ENCODE measurements around the gene GTF2F2.
"Not testable (repeated sequence)": the region's sequence is repeated elsewhere in the genome, so short reads cannot be mapped to it uniquely, and the experiment has no call there.

The GTF2F2 gene

DNA sequence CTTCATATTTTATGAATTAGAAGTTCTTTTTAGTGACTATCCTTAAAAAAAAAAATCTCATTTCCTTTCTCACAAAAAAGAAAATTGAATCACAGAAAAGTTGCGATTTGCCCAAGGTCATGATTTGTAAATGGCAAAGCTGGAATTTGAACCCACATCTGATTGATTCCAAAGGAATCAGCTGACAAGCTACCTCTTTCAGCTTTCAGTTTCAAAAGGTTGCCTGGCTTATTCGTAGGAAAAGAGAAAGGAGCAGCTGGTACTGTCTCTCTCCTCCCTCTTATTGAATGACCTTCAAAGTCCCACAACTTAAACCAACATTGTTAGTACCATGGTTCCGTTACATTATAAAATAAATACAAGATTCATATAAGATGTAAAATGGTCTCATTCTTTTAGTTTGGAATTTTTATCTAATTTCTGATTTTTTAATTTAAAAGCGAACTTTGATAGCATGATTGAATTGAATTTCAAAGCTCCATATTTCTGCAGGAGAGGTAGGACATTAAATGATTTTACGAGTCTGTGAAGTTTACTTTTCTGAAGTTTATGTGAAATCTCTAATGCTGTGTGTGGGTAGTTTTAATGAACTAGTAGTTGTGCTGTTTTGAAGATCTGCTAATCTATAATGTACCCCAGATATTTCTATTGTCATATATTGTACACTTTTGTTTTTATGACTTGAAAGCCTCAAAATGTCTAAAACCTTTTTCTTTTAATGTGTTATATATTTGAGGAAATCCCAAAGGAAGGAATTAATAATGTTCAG is 99.0 kb downstream of the GTF2F2 start:
- DNase-seq: no peak

DNA sequence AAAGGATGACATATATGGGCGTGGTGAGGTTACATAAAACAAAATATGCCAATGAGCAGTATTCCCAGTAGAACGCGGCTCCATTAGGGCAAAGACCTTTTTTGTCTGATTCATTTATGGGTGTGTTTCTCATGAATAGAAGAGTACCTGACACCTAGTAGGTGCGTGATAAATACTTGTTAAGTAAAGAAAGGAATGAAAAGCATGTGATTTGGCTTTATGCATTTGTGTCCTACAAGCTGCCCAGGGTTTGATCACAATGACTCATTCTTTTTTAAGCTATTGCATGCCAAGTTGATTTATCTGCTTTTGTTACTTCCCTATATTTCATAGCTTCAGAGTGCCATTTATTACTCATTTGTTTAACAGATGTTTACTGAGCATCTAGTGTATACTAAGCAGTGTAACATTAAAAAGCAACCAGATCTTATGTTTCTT is 99.6 kb downstream of the GTF2F2 start:
- DNase-seq: no peak

DNA sequence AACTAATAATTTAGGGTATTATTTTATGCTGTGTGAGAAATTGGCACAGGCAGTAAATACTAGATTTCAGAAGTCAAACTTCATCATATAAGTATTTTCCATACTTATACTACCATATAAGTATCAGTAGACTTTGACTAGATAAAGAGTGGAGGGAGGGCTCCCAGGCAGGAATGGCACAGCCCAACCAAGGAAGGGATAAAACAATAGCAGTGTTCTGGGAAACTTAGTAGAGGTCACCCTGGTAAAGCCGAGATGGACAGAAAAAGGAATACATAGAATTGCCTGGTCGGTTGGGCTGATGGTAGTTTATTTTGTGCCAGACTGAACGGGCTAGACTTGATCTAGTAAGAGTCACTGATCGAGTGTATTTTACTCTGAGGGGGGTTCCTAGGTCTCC is 100.1 kb downstream of the GTF2F2 start:
- DNase-seq: no peak

DNA sequence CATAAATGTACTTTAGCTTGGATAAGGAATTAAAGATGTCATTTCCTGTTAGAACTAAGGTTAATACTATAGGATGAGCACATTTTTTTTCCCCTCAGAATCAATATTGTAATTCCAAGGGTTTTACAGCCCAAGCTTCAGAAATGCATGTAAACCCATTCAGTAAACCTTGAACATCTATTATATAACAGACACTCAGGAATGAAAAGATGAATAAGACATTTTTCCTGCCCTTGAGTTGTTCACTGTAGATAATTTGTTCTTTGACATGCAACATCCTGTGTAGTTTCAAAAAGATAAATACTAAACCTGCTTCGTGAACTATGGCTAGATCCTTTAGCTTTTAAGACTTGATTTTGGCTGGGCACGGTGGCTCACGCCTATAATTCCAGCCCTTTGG is 102.2 kb downstream of the GTF2F2 start:
- DNase-seq: no peak

DNA sequence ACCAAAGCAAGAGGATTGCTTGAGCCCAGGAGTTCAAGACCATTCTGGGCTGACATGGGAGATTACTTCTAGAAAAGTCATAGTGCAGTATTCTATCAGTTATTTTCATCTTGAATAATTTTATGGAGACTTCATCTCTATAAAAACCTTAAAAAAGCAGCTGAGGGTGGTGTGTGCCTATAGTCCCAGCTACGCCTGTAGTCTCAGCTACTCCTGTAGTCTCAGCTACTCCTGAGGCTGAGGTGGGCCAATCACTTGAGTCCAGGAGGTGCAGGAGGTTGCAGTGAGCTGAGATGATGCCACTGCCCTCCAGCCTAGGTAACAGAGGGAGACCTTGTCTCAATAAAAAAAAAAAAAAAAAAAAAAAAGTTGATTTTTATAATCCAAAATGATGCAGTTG is 102.6 kb downstream of the GTF2F2 start:
- no peak for DNase-seq

DNA sequence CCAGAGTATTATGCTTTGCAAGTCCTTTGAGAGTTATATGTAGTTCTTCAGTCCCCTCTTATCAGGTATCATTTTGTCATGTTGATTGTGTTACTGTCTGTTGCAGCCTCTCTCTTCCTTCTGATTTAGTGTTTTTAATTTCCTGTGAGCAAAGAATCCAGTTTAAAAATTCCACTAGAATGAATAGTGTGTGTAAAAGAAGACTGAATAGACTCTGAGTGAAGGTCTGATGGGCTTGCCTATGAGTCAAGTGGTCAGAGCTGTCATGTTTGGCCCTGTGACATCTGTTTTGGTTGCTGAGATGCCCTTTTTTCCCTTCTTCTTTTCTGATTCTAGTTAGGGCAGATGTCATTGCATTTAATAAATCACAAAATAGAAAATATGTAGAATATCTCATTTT is 103.9 kb downstream of the GTF2F2 start:
- DNase-seq: no peak

DNA sequence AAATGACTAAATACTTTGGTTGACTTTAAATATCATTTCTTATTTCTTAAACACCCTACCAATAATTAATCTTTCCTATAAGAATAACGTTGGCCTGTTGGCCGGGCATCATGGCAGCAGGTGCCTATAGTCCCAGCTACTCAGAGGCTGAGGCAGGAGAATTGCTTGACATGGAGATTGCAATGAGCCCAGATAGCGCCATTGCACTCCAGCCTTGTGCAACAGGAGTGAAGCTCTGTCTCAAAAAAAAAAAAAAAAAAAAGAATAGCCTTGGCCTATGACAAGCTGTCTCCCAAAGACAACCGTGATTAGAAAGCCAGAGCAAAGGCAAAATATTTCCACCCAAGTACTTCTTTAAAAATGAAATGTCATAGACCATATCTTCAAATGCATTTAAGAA is 105.1 kb downstream of the GTF2F2 start:
- DNase-seq: no peak

DNA sequence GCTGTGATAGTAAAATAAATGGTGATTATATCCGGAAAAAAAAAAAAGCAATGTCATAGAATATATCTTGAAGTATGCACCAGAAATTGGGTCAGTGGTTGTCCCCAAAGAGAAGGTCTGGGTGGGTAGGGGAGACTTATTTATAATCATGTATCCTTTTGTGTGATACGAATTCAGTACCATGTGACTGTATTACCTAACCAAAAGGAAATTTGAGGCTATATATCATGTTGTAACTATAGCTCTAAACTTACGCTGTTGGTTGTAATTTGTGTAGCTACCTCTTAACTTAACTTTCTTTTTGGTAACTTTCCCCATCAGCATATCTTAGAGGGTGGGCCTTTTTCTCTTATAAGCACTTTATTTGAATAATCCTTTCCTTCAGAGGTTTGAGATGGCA is 105.7 kb downstream of the GTF2F2 start:
- DNase-seq: no peak

DNA sequence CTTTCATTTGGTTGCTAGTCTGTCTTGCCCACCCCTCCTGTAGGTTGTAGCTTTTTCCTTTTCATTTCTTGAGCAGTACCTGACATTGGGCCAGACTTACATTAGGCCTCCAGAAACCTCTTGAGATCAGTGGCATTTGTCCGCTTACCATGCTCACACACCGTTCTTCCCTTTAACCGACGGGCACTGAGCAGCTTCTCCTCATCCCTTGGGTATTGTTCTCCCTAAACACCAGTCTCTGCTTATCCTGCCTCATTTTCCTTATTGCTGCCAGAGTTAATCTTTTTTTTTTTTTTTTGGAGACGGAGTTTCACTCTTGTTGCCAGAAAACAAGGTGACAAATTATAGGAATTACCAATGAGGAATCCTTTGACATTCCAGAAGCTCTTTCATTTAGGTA is 107.7 kb downstream of the GTF2F2 start:
- no peak for DNase-seq

DNA sequence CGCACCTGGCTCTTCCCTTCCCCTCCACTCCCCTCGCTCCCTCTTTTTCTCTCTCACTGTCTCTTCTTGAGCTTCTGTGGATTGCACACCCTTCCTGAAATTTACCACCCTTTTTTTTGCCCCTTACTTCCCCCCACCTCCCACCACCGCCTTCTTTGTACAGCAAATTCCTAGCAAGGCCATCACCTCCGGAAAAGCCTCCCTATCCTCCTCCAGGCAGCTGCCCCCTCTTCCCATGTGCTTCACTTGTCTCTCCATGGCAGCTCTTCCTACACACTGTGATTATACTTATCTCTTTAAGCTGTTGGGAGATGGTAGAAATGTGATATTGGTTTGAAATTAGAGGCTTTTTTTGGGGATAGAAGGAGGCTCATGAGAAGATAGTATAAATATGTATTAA is 108.9 kb downstream of the GTF2F2 start:
- DNase-seq: no peak

DNA sequence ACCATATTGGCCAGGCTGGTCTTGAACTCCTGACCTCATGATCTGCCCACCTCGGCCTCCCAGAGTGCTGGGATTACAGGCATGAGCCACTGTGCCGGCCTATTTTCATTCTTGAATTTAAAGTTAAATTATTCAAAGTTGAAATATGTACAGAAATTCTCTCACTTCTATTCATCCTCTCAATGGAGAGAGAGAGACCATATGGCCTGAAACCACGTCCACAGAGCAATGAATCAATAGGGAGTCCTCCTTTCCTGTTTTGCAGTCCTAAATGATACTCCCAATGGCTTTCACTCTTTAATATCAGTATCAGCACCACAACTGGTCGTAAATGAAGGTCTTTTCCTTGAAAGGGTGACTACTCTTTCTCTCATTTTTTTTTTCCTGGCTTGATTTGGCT is 111.0 kb downstream of the GTF2F2 start:
- no peak for DNase-seq

DNA sequence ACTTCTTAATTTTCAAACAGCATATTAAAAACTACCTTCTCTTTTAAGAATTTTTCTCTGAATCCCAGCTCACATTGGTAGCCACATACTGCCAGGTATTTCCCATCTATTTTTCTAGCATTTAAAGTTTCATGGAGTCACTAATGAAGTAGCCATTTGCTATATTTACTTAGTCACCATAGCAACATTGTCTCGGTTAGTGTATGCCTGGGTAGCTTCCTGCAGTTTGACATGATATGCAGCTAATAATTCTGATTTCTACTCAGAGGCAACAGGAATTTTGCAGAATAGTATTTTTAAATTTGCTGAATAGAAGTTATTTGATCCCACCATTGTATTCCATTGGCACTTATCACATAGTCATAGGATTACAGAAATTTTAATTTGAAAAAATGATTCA is 111.4 kb downstream of the GTF2F2 start:
- DNase-seq: no peak

DNA sequence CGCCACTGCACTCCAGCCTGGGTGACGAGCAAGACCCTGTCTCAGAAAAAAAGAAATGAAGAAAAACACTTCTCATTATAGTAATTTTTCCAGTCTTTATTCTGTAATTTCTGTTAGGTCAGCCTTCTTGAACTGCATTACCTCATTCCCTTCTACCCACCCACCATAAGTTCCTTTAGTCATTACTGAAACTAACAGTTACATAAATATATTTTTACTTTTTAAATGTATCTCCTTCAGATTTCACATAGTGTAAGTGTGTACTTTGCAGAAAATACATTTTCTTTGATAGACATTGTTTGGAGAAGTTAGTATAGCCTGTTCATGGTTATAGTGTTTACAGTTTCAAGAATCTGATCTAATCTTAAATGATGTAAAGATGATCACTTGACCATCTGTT is 112.3 kb downstream of the GTF2F2 start:
- no peak for DNase-seq

DNA sequence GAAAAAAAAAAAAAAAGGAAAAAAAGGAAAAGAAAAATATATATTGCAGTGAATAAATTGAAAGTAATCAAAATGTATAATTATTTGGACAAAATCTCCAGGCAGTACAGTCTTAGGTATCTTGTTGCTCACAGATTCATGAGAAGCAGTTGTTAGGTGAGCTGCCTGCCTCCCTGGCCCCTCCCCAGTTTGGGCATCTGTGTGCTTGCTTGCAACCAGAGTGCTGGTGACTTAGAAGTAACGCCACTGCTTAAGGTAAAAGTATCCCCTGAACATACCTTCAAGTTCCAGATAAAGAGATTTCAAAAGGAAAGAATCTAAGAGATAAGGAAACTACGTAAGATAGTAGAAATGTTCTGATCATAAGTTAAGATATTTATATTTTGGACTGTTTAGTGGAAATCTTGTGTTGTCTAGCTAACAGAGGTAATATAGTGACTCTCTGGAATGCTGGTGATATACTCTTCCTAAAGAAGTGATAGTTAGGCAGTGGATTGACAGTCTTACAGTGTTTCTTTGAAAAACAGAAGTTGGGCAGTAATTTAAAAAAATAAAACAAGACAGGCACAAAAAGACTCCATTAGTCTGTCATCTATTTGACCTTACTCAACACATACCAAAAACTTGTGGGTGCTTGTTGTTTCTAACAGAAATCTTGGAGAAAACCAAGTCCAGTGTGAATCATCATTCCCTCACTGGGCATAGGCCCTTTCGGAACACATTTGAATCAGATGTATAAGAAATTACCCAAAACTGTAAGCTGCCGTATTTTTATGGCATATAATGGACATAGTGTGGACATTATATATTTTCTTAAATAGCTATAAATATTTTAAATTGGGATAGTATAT is 118.9 kb downstream of the GTF2F2 start:
- no peak for DNase-seq

DNA sequence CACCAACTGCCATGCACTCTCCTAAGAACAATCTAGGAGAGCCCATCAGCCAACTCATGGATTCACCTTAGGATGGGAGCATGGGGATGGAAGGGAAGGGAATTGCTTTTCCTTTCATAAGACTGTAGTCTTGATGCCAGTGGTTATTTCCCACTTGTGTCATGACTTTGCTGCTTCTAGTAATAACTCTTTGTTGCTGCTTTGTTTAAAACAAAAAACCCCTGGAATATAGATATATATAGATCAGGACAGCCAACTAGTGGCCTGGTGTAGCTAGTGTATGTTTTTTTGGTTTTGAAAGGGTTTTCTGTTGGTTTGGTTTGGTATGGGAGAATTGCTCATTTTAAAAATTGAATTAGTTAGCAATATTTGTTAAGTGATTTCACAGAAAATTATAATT is 119.8 kb downstream of the GTF2F2 start:
- DNase-seq: no peak

DNA sequence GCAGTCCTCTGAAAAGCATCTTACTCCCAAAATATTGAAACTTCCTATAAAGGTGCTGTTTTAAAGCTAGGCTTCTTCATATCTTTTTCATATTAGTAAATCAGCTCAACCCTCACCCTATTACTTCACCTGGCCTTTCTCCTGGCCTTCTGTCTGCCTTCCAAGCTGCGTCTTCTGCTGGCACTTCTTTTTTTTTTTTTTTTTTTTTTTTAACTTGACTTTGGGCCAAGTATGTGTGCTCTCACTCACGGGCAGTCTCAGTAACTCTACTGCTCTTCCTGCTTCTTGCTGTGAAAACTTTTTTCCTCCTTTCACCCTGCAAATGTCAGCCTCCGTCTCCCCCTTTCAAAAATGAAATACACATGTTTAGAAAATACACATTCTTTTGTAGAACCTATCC is 121.8 kb downstream of the GTF2F2 start:
- no peak for DNase-seq

DNA sequence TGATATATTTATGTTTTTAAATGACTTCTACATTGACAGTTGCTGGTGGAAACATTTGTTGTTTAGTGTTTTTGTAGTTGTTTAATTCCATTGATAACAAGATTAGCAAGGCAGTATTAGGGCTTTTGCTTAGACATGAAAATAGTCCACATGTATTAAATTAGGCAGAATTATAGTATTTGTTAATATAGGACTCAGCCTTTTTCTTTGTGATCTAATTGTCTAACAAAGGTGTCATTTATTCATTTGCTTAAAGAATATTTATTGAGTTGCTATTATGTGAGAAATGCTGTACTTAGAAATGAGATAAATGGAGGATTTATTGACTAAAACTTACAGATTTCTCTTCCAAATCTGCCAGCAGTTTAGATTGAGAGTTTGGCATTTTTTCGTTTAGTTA is 122.2 kb downstream of the GTF2F2 start:
- DNase-seq: no peak

DNA sequence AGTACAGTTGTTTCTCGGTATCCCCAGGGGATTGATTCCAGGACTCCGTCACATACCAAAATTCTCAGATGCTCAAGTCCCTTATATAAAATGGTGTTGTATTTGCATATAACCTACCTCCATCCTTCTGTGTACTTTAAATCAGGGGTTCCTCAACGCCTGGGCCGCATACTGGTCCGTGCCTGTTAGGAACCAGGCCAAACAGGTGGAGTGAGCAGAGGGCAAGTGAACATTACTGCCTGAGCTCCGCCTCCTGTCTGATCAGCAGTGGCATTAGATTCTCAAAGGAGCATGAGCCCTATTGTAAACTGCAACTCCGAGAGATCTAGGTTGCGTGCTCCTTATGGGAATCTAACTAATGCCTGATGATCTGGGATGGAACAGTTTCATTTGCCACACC is 122.8 kb downstream of the GTF2F2 start:
- DNase-seq: no peak

DNA sequence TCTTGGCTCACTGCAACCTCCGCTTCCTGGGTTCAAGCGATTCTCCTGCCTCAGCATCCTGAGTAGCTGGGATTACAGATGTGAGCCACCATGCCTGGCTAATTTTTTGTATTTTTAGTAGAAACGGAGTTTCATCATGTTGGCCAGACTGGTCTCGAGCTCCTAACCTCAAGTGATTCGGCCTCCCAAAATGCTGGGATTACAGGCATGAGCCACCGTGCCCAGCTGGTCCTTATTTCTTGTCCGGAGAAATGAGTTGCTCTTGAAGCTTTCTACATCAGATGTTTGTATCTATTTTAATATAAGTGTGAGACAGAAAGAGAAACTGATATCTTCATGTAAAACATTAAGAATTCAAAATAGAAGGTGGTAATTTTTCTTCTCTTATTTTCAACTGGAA is 124.4 kb downstream of the GTF2F2 start:
- DNase-seq: not testable (repeated sequence)

DNA sequence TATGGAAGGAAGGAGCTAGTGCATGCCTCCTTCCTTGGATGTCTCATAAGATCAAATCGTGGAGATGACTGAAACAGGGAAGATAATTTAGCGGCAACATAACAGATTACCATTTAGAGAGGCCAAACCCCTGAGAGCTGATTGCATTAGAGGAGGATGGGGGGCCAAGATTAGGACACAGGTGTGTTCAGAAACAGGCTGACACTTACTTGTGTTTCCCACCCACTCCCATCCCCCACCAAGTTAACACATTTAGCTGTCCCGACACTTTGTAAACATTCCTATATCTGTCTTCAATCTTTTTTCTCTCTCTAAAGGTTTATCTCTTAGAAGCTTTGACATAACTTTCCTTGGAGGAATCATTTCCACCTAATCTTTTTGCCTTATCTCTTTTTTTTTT is 129.4 kb downstream of the GTF2F2 start:
- no peak for DNase-seq

DNA sequence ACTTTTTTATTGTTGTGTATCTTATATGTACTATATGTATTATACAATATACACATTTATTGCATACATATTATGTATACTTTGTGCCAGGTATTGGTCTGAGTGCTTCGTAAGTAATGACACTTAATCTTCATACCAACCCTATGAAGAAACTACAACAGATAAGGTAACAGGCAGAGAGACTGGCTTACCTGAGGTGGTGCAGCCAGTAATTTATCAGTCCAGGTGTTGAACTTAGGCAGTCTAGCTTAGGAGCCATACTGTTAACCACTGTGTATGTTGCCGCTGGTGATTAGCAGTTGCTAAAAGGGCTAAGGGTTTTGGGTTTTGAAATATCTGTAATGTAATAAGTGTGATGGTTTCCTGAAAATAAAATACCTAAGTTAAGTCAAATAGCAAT is 134.1 kb downstream of the GTF2F2 start:
- no peak for DNase-seq

DNA sequence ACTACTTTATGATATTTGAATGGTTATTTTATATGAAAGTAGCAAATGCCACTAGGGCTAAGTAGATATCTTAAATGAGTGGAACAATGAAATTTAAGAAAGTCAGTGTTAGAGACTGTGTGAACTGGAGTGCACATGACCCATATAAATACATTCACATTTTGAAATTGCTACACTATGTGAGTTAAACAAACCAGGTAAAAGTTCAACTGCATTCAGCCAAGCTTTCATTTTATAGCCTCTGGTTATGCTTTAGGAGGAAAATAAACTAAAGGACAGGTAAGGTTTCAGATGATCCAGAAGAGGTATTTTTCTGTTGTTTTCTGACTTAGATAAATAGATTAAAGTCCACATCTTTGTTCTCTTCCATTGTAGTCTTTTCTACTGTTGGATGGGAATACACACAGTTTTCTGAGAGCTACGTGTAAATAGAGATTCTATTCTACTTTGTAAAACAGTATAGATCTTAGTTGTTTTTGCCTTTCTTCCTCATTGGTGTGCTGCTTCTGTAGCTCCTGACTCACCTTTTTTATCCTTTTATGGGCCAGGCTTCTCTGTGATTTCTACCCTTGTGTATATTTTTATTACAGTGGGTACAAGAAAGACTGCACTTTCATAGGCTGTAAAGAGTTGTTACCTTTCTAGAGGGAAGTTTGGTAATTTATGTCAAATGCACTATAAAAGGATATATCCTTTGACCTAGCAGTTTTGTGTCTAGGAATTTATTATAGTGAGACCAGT is 135.1 kb downstream of the GTF2F2 start:
- no peak for DNase-seq

DNA sequence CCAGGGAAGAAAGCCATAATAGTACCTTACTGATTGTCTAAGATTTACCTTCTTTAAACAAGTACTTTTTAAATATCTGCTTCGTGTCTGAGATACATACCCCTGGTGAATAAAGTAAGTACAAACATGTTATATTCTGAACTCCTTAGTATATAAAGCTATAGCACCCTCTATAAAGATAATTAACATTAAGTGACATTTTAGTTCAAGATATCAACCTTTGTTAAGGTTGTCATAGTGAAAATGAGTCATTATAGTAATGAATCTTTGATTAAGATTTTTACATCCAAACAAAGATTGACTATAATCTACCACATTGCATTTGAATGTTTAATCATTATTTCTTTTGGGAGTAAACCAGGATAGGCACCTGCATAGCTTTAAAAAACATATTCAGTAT is 135.9 kb downstream of the GTF2F2 start:
- no peak for DNase-seq

Data from stimulated activated CD4-positive, alpha-beta T cell treated with anti-CD3 and anti-CD28 coated beads, Interleukin-4, amount 100 ng/mL, for 24 hours (primary cell).